PFSK-1 (cell line): ENCODE measurements around the gene MRTFB.

Experiments
- FOXP2 ChIP-seq: optimal IDR thresholded peaks from 2 replicates; pipeline ENCODE3; 2011; ENCODE audit warnings: borderline replicate concordance, control low read depth, inconsistent platforms; ENCODE audit not compliant: insufficient read depth; ENCODE audit errors: extremely low read length, extremely low read depth
- POLR2AphosphoS5 ChIP-seq: IDR thresholded peaks from 2 replicates; pipeline ENCODE4 v1.6.1; 2012; ENCODE audit warnings: low read depth, mild to moderate bottlenecking, control low read depth, low read length, moderate library complexity
- SIN3A ChIP-seq: IDR thresholded peaks from 2 replicates; pipeline ENCODE4 v1.6.1; 2012; ENCODE audit warnings: mild to moderate bottlenecking, low read length, moderate library complexity, borderline replicate concordance; ENCODE audit not compliant: insufficient read depth
- TAF1 ChIP-seq: IDR thresholded peaks from 2 replicates; pipeline ENCODE4 v1.6.1; 2012; ENCODE audit warnings: low read length, control low read depth, borderline replicate concordance; ENCODE audit not compliant: insufficient read depth
- TF ChIP-seq, protein P1 (sequence below), 2 experiments: IDR thresholded peaks; 2 replicates each; pipeline versions ENCODE4 v1.6.1 to v1.8.0; 2011 to 2012; ENCODE audit warnings: low read depth in 2 of 2, low read length in 2 of 2, control low read depth in 1 of 2, inconsistent platforms in 1 of 2, mild to moderate bottlenecking in 1 of 2, moderate library complexity in 1 of 2; ENCODE audit not compliant: insufficient read depth in 1 of 2

MRTFB gene

DNA sequence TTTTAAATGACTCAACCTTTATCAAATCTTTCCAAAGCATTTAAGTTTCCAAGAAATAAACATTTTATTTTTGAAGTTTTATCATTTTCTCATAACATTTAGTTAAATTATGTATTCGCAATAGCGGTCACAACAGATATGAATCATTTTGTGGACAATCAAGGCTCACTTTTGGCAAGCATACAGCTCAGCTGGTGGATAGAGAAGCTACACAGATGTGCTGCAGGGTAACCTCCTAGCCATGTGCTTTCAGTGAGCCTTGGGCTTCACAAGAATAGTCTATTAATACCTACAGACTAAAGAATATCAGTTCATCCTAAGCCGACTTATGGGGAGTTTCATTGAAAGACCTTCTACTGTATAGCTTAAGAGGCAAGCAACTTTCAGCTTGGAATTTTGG is 144.8 kb downstream of the MRTFB start:
- no peak for TF ChIP-seq FOXP2
- TF ChIP-seq TAF1 = no peak
- no peak for TF ChIP-seq POLR2AphosphoS5
- no peak for TF ChIP-seq SIN3A
- TF ChIP-seq, protein P1, sequence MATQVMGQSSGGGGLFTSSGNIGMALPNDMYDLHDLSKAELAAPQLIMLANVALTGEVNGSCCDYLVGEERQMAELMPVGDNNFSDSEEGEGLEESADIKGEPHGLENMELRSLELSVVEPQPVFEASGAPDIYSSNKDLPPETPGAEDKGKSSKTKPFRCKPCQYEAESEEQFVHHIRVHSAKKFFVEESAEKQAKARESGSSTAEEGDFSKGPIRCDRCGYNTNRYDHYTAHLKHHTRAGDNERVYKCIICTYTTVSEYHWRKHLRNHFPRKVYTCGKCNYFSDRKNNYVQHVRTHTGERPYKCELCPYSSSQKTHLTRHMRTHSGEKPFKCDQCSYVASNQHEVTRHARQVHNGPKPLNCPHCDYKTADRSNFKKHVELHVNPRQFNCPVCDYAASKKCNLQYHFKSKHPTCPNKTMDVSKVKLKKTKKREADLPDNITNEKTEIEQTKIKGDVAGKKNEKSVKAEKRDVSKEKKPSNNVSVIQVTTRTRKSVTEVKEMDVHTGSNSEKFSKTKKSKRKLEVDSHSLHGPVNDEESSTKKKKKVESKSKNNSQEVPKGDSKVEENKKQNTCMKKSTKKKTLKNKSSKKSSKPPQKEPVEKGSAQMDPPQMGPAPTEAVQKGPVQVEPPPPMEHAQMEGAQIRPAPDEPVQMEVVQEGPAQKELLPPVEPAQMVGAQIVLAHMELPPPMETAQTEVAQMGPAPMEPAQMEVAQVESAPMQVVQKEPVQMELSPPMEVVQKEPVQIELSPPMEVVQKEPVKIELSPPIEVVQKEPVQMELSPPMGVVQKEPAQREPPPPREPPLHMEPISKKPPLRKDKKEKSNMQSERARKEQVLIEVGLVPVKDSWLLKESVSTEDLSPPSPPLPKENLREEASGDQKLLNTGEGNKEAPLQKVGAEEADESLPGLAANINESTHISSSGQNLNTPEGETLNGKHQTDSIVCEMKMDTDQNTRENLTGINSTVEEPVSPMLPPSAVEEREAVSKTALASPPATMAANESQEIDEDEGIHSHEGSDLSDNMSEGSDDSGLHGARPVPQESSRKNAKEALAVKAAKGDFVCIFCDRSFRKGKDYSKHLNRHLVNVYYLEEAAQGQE (IDR thresholded peaks at IDR 0.05; ENCODE audit: insufficient read depth in 1 of 2, low read depth in 2 of 2, low read length in 2 of 2) = no peak

DNA sequence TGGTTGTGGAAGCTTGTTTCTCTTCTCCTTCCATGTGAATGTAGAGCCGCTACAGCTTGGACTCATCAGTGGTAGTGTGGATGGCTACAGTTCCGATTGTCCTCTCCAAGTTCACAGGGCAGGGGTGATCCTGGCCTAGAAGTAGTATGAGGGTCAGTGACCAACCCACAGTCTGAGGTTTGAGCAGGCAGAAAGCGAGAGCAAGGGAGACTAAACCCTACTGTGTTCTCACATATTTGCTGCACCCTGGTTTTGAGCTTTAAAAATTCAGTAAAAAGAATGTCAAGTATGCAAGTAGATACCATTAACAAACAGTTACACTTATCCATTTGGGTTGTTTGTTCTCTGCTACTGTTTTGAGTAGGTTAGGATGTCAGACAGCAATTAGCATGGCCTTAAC is 148.9 kb downstream of the MRTFB start:
- TF ChIP-seq, protein P1 (IDR thresholded peaks at IDR 0.05; ENCODE audit: insufficient read depth in 1 of 2, low read depth in 2 of 2, low read length in 2 of 2) = no peak

DNA sequence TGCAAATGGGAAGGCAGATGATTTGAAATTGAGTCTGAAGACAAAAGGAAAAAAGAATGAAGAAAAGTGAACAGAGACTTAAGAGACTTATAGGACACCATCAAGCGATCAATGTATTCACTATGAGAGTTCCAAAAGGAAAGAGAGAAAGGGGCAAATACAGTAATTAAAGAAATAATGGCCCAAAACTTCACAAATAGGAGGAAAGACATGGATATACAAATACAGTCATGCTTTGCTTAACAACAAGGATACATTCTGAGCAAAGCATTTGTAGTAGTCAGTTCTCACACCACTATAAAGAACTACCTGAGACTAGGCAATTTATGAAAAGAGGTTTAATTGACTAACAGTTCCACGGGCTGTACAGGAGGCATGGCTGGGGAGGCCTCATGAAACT is 152.5 kb downstream of the MRTFB start:
- TF ChIP-seq TAF1 = no peak
- no peak for TF ChIP-seq FOXP2

DNA sequence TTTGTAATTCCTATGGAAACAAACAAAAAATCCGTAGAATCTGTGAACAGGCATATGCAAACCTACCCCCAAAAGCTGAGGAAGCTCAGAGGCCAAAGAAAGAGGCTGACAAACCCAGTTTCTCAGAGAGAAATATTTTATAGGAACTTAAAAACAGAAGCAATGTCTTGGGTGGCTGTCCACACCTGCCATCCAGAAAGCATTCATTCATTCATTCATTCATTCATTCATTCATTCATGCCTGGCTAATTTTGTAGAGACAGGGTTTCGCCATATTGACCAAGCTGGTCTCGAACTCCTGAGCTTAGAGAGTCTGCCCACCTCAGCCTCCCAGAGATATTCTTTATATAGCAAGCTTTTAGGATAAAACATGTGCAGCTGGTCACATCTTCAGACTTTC is 154.3 kb downstream of the MRTFB start:
- TF ChIP-seq, protein P1 (IDR thresholded peaks at IDR 0.05; ENCODE audit: insufficient read depth in 1 of 2, low read depth in 2 of 2, low read length in 2 of 2) = no peak
- TF ChIP-seq POLR2AphosphoS5 = no peak
- TF ChIP-seq FOXP2 = no peak

DNA sequence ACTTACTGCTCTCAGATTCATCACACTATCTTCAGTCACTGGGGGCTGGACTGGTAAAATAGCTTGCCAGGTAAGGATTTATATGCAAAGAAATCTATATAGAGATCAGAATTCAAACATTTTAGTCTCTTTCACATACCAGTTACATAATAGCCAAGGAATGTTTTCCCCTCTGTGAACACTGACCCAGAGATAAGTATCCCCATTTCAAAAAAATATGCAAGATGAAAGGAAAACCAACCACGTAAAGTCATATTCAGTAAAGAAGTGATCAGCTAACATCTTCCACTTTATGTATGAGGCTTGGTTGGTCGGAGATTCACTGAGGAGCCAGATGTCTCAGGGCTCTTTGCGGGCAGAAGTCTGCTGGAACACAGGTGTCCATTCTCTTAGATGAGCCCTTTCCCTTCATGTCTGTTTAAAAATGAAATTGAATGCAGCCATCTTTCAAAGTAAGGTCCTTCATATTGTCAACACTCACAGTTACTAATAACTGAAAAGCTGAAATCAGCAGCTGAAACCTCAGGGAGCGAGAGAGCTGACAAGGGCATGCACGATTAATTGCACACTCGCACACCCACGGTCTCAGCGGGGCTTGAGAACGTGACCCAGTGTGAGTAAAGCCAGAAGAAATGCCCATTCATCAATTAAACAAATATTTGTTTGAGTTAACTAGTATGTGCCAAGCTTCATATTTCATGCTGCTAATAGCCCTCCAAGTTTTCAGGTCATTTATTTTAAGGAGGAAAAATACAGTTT is 161.2 kb downstream of the MRTFB start:
- TF ChIP-seq, protein P1 (IDR thresholded peaks at IDR 0.05; ENCODE audit: insufficient read depth in 1 of 2, low read depth in 2 of 2, low read length in 2 of 2) = no peak
- TF ChIP-seq TAF1 (no peak), SIN3A (no peak), FOXP2 (no peak), POLR2AphosphoS5 (no peak)
